Measurements from ENCODE around the gene RHBDF1.
A peak's percentile ranks its signal among the peaks of the same experiment; 100 is the strongest.
"Not testable (repeated sequence)": the region's sequence is repeated elsewhere in the genome, so short reads cannot be mapped to it uniquely, and the experiment has no call there.

RHBDF1 gene

DNA sequence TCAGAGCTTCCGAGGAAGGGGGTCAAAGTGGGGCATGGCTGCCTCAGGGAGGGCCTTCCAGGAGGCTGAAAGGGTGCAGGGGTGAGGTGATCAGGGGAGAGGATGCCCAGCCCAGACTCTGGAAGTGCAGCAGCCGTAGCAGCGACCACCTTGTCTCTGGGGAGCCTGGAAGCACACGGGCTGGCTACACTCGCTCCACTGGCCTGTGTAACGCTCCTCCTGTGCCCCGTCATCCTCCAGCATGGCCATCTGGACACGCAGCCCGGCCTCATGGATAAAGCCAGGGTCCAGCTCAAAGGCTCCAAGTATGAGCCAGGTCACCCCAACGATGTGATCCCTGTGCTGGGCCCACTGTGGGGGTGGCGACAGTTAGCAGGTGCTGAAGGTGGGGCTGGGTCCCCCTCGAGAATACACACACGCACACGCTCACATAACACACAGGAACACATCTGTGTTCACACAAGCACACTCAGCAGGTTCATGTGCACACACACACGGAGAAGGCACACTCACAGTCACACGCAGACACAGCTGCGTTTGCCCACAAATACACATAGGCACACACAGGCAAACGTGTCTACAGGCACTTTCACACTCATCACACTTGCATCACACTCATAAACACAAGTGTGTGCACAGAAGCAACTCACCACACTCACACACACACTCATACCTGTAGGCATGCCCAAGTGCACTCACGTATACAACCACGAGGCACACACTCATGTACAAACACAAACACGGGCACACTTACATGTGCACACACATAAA is 38.4 kb downstream of the RHBDF1 start:
- DNase-seq: no peak

DNA sequence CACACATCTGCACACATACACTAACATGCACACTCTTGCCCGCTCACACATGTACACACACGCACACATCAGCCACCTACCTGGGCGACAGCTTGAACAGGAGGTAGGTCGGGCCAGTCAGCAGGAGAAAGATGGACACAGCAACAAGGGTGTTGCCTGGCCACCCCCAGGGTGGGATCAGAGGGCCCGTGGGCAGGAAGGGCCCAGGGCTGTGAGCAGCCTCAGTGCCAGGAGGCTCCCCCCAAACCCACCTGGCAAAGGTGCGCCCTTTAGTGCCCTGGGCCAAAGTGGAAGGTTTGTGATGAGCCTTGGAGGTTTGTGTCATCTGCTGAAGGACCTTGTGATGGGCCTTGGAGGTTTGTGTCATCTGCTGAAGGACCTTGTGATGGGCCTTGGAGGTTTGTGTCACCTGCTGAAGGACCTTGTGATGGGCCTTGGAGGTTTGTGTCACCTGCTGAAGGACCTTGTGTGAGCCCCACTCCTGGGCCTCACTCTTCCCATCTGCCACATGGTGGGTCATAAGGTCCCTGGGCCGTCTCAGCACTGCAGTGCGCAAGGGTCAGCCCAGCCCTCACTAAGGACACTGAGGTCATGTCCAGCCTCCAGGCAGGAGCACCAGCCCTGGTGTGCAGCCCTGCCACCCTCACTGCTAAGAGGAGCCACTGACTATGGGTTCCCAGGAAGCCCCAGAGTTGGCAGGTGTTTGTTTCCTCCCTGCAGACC is 39.1 kb downstream of the RHBDF1 start:
- DNase-seq: not testable (repeated sequence)

DNA sequence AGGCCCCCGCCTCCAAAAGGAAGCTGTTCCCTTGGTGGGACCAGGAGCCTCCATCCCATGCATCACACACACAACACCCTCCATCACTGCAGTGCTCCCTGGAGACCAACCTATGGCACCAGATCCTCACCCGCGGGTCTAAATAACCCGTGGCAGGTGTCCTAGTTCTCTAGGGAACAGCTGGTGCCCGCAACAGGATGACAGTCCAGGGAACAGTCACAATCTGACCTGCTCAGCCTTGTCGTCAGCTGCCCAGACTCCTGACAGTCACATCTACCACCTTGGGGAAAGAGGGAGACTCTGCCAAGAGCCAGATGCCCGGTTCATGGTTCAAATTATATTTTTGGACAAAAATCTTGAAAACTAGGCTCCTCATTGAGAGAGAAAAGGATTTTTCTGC is 41.8 kb downstream of the RHBDF1 start:
- not testable (repeated sequence) for DNase-seq

DNA sequence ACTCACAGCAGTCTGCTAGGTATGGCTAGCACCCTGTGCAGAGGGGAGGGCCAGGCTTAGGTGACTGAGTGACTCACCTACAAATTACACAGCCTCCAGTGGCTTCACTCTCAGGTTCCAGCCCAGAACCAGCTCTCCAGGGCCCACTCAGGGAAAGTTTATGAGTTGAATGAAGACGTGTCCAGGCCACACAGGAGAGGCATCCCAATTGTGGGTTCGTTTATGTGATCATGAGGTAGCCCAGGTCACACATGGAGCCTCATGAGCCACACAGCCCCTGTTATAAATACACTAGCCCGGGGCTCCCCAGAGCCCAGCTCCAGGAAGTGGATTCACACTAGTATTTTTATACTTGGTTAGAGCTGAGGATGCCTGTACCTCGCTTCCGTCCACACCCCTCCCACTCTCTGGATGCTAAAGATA is 46.5 kb downstream of the RHBDF1 start:
- DNase-seq: not testable (repeated sequence)

DNA sequence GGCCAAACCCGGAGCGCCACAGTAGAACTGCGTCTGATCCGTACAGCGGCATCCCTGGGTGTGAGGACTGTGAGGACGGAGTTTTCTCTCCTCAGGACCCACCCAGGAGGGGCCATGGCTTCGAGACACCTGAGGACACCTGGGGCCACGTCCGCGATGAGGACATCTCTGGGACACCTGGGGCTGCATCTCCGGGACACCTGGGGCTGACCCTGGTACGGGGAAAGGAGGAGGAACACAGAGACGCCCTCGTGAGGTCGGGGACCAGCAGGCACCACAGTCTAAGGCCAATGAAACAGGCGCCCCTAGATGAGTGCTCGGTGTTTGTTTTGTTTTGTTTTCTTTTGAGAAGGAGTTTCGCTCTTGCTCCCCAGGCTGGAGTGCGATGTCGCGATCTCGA is 48.3 kb downstream of the RHBDF1 start:
- DNase-seq: not testable (repeated sequence)

DNA sequence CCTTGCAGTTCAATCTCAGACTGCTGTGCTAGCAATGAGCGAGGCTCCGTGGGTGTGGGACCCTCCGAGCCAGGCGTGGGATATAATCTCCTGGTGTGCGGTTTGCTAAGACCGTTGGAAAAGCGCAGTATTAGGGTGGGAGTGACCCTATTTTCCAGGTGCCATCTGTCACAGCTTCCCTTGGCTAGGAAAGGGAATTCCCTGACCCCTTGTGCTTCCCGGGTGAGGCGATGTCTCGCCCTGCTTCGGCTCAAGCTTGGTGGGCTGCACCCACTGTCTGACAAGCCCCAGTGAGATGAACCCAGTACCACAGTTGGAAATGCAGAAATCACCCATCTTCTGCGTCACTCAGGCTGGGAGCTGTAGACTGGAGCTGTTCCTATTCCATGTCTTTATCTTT is 51.5 kb downstream of the RHBDF1 start:
- DNase-seq: not testable (repeated sequence)

DNA sequence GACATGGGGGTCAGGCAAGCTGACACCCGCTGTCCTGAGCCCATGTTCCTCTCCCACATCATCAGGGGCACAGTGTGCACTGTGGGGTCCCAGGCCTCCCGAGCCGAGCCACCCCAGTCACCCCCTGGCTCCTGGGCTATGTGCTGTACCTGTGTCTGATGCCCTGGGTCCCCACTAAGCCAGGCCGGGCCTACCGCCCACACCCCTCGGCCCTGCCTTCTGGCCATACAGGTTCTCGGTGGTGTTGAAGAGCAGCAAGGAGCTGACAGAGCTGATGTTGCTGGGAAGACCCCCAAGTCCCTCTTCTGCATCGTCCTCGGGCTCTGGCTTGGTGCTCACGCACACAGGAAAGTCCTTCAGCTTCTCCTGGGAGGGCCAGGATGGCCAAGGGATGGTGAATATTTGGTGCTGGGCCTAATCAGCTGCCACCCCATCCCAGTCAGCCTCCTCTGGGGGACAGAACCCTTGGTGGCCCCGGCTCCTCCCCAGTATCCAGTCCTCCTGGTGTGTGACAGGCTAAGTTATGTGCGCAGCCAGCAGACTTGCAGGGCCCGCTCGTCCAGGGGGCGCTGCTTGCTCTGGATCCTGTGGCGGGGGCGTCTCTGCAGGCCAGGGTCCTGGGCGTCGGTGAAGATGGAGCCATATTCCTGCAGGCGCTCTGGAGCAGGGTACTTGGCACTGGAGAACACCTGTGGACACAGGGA is 55.2 kb downstream of the RHBDF1 start:
- not testable (repeated sequence) for DNase-seq

DNA sequence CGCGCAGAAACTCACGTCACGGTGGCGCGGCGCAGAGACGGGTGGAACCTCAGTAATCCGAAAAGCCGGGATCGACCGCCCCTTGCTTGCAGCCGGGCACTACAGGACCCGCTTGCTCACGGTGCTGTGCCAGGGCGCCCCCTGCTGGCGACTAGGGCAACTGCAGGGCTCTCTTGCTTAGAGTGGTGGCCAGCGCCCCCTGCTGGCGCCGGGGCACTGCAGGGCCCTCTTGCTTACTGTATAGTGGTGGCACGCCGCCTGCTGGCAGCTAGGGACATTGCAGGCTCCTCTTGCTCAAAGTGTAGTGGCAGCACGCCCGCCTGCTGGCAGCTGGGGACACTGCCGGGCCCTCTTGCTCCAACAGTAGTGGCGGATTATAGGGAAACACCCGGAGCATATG is 61.7 kb downstream of the RHBDF1 start:
- peak; percentile 68 for DNase-seq

DNA sequence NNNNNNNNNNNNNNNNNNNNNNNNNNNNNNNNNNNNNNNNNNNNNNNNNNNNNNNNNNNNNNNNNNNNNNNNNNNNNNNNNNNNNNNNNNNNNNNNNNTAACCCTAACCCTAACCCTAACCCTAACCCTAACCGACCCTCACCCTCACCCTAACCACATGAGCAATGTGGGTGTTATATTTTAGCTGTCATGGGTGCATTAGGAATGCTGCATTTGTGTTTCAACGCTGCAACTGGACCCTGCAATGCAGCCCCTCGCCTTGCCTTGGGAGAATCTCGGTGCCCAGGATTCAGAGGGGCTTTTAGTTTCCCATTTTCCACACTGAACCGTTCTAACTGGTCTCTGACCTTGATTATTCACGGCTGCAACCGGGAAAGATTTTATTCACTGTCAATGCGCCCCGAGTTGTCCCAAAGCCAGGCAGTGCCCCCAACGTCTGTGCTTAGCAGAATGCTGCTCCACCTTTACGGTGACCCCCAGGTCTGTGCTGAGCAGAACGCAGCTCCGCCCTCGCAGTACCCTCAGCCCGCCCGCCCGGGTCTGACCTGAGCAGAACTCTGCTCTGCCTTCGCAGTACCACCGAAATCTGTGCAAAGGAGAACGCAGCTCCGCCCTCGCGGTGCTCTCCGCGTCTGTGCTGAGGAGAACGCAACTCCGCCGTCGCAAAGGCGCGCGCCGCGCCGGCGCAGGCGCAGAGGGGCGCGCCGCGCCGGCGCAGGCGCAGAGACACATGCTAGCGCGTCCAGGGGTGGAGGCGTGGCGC is 62.3 kb downstream of the RHBDF1 start:
- no peak for DNase-seq

All from DMS 273 treated with DMSO at 0.1 percent for 48 hours (cell line).